Keratinocyte (primary cell): Measurements from ENCODE around the gene CCT3. TPM values are rescaled to one million over a fixed set of nuclear protein-coding genes. Genes with fewer than 3 reads are reported as not detected.

Experiments used
- DNase-seq: peaks from one replicate; pipeline ENCODE4 v3.0.0-alpha.2; 2011; ENCODE audit warnings: low read depth, missing footprints, low spot score
- FAIRE-seq: peaks from 2 replicates; lab custom pipeline; 2011; peaks lifted over from hg19 to GRCh38; lab: Jason Lieb, UNC
- H2AFZ ChIP-seq: 2 replicates; pipeline ENCODE4 v1.6.0; 2012; ENCODE audit warnings: low read length, control low read depth, inconsistent platforms; ENCODE audit not compliant: control insufficient read depth
- H3K27ac ChIP-seq: 2 replicates; pipeline ENCODE4 v1.5.1; 2011; ENCODE audit warnings: low read length; ENCODE audit not compliant: control insufficient read depth, insufficient read depth
- H3K27me3 ChIP-seq: 3 replicates; pipeline ENCODE4 v1.6.0; 2011; ENCODE audit warnings: low read length; ENCODE audit not compliant: control insufficient read depth, insufficient read depth; ENCODE audit errors: extremely low read depth
- H3K36me3 ChIP-seq, 2 experiments: 2 replicates in 1 of 2; 3 replicates in 1 of 2; pipeline ENCODE4 v1.5.1; 2011; ENCODE audit warnings: low read length in 2 of 2, mild to moderate bottlenecking in 1 of 2; ENCODE audit not compliant: control insufficient read depth in 2 of 2, insufficient read depth in 2 of 2; ENCODE audit errors: extremely low read depth in 1 of 2
- H3K4me1 ChIP-seq: 3 replicates; pipeline ENCODE4 v1.5.1; 2011; ENCODE audit warnings: low read length; ENCODE audit not compliant: control insufficient read depth, insufficient read depth; ENCODE audit errors: extremely low read depth
- H3K4me2 ChIP-seq: 3 replicates; pipeline ENCODE4 v1.6.0; 2011; ENCODE audit warnings: low read depth, low read length; ENCODE audit not compliant: control insufficient read depth, insufficient read depth; ENCODE audit errors: extremely low read depth
- H3K4me3 ChIP-seq, 3 experiments: fragments of 200-600 bp in 1 of 3; sonication (generic) in 1 of 3; 2 replicates in 2 of 3; 3 replicates in 1 of 3; pipeline ENCODE4 v1.5.1; 2011 to 2016; ENCODE audit warnings: low read length in 3 of 3, mild to moderate bottlenecking in 3 of 3, control low read depth in 2 of 3, inconsistent platforms in 1 of 3, low read depth in 1 of 3, mixed read lengths in 1 of 3, mixed run types in 1 of 3, moderate library complexity in 1 of 3; ENCODE audit not compliant: control insufficient read depth in 2 of 3, insufficient read depth in 2 of 3; ENCODE audit errors: extremely low read depth in 1 of 3
- H3K79me2 ChIP-seq: 2 replicates; pipeline ENCODE4 v1.6.0; 2012; ENCODE audit warnings: low read length; ENCODE audit not compliant: control insufficient read depth, insufficient read depth
- H3K9ac ChIP-seq: 3 replicates; pipeline ENCODE4 v1.6.0; 2011; ENCODE audit warnings: low read length; ENCODE audit not compliant: control insufficient read depth, insufficient read depth; ENCODE audit errors: extremely low read depth
- H3K9me1 ChIP-seq: 3 replicates; pipeline ENCODE4 v1.6.0; 2011; ENCODE audit warnings: low read length; ENCODE audit not compliant: control insufficient read depth, insufficient read depth; ENCODE audit errors: extremely low read depth
- H3K9me3 ChIP-seq: 2 replicates; pipeline ENCODE4 v1.5.1; 2012; ENCODE audit warnings: low read depth, low read length; ENCODE audit not compliant: control insufficient read depth
- H4K20me1 ChIP-seq: 3 replicates; pipeline ENCODE4 v1.6.0; 2011; ENCODE audit warnings: low read length; ENCODE audit not compliant: control insufficient read depth, insufficient read depth; ENCODE audit errors: extremely low read depth
- EZH2 ChIP-seq: IDR thresholded peaks from one replicate; pipeline ENCODE4 v1.6.1; 2012; ENCODE audit warnings: inconsistent platforms, mild to moderate bottlenecking, low read length, moderate library complexity
- dilution Hi-C: fragments of 300-500 bp; cut with MboI; formaldehyde crosslinking; loops from one replicate; pipeline ENCODE4 v1.7.0; 2020; ENCODE audit warnings: low sequenced_read_pairs; ENCODE audit not compliant: extremely low pct_ligation_motif_present
- polyA plus RNA-seq, 5 experiments: library from polyadenylated mRNA; depleted of rRNA in 3 of 5; stranded (reverse) in 3 of 5; stranded (forward) in 1 of 5; unstranded in 1 of 5; fragments of >200 nt; gene quantifications; 1 replicate in 1 of 5; 2 replicates in 3 of 5; 3 replicates in 1 of 5; pipeline versions ENCODE4 v1.2.1 to v1.2.3, GENCODE V29; 2011 to 2012; ENCODE audit warnings: missing spikeins in 2 of 5, low read depth in 1 of 5, low replicate concordance in 1 of 5
- TF ChIP-seq, protein P1 (sequence below), 3 experiments: IDR thresholded peaks in 1 of 3; conservative IDR thresholded peaks in 1 of 3; optimal IDR thresholded peaks in 1 of 3; 2 replicates in 2 of 3; 3 replicates in 1 of 3; pipeline versions ENCODE3 to v1.5.1; 2011; ENCODE audit warnings: low read length in 3 of 3, mild to moderate bottlenecking in 3 of 3, moderate library complexity in 2 of 3, control low read depth in 1 of 3, inconsistent platforms in 1 of 3; ENCODE audit not compliant: insufficient read depth in 2 of 3; ENCODE audit errors: extremely low read depth in 1 of 3

The CCT3 gene
- polyA plus RNA-seq, 1 donor (not counting 4 experiments of a cell fraction or from before 2014, with no cell fraction given) = 530 TPM

DNA sequence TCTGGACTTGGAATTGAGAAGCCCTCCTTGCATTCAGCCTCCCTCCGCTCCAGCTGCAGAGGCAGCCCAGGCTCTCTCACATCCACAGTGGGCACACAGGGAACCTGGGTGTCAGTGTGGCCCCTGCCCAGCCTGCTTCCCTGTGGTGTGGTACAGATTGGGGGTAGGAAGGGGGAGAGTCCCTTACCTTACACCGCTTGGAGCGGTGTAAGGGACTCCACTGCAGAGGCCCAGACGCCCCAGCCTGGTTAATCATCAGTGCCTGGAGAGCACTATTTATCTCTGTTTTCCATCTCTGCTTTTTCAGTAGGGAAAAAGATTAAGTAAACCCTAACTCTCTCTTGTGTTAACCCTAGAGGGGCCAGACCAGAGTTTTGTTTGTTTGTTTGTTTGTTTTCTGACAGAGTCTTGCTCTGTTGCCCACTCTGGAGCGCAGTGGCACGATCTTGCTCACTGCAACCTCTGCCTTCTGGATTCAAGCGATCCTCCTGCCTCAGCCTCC is 30.1 kb upstream of the CCT3 start:
- Histone ChIP-seq H3K9ac (no peak overlapping the region), H3K27me3 (peaks cover 28% of the 10 kb centered on the region), H3K27ac (no peak overlapping the region), H3K4me2 (no peak overlapping the region), H3K9me3 (no peaks in the 10 kb centered on the region), H3K4me3 (no peak overlapping the region), H3K79me2 (no peaks in the 10 kb centered on the region), H4K20me1 (no peaks in the 10 kb centered on the region), H3K9me1 (no peaks in the 10 kb centered on the region), H3K4me1 (no peaks in the 10 kb centered on the region), H2AFZ (no peak overlapping the region), H3K36me3 (no peaks in the 10 kb centered on the region)
- FAIRE-seq (no peak), DNase-seq (no peak)
- dilution Hi-C loops = no loop called here
- TF ChIP-seq, protein P1, sequence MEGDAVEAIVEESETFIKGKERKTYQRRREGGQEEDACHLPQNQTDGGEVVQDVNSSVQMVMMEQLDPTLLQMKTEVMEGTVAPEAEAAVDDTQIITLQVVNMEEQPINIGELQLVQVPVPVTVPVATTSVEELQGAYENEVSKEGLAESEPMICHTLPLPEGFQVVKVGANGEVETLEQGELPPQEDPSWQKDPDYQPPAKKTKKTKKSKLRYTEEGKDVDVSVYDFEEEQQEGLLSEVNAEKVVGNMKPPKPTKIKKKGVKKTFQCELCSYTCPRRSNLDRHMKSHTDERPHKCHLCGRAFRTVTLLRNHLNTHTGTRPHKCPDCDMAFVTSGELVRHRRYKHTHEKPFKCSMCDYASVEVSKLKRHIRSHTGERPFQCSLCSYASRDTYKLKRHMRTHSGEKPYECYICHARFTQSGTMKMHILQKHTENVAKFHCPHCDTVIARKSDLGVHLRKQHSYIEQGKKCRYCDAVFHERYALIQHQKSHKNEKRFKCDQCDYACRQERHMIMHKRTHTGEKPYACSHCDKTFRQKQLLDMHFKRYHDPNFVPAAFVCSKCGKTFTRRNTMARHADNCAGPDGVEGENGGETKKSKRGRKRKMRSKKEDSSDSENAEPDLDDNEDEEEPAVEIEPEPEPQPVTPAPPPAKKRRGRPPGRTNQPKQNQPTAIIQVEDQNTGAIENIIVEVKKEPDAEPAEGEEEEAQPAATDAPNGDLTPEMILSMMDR (optimal IDR thresholded peaks at IDR 0.05 in 1 of 3, IDR thresholded peaks at IDR 0.05 in 1 of 3, conservative IDR thresholded peaks at IDR 0.05 in 1 of 3; ENCODE audit: extremely low read depth in 1 of 3, insufficient read depth in 2 of 3, low read length in 3 of 3) = no peak
- no peak for TF ChIP-seq EZH2

DNA sequence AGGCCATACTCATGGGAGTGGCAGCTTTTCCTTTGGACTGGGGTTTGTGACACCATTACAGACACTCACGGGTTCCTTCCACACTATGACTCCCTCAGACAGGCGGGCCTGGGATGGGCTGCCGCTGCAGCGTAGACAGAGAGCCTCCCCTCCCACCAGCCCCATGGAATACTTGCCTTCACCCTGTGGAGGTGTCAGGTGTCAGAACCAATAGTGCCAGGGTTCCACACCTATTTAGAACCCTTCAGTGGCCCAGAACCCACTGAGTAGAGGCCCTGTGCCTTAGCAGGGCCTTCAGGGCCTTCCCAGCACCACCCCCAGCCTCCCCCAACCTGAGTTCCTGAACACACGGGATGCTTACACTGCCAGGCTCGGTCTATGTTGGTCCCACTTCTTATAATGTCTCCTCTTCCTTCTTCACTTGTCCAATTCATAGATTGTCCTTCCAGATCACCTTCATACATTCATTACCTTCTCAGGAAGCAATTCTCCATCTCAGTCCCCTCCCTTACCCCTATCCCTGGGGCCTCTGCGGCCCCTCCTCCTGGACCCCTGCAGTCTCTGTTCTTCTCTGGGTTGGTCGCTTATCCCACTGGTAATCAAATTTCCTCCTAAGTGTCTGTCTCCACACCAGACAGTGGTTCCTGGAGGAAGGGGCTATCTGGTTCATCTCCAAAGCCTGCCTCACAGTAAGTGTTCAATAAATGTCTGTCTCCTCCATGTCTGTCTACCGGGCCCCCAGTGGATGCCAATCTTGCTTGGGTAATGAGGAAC is 29.5 kb upstream of the CCT3 start:
- H3K9me1 ChIP-seq = no peaks in the 10 kb centered on the region
- FAIRE-seq = no peak
- peaks cover 24% of the 10 kb centered on the region for H3K27me3 ChIP-seq
- no peak overlapping the region for H3K4me3 ChIP-seq
- dilution Hi-C loops = no loop called here
- no peaks in the 10 kb centered on the region for H4K20me1 ChIP-seq
- H3K79me2 ChIP-seq = no peaks in the 10 kb centered on the region
- H2AFZ ChIP-seq = no peak overlapping the region
- no peak for TF ChIP-seq EZH2
- TF ChIP-seq, protein P1 (optimal IDR thresholded peaks at IDR 0.05 in 1 of 3, IDR thresholded peaks at IDR 0.05 in 1 of 3, conservative IDR thresholded peaks at IDR 0.05 in 1 of 3; ENCODE audit: extremely low read depth in 1 of 3, insufficient read depth in 2 of 3, low read length in 3 of 3) = no peak
- no peak for DNase-seq
- no peak overlapping the region for H3K9ac ChIP-seq
- H3K4me1 ChIP-seq = no peaks in the 10 kb centered on the region
- H3K9me3 ChIP-seq = no peaks in the 10 kb centered on the region
- no peaks in the 10 kb centered on the region for H3K36me3 ChIP-seq
- H3K27ac ChIP-seq = no peak overlapping the region
- no peak overlapping the region for H3K4me2 ChIP-seq
